C4-2B (cell line): ENCODE measurements around the gene ROR2.

Experiments used
- CTCF ChIP-seq: fragments of 450-650 bp; conservative IDR thresholded peaks from 2 replicates; pipeline ENCODE4 v1.5.1; 2017; ENCODE audit warnings: mild to moderate bottlenecking
- ZFX ChIP-seq: fragments of 450-650 bp; IDR thresholded peaks from 2 replicates; pipeline ENCODE4 v1.6.1; 2017

- TF ChIP-seq CTCF (no peak), ZFX (no peak)
These were observed 44.4 kb upstream of the ROR2 start for GRCh38 chr9:91994422-91994821.
